Measurements from ENCODE around the gene RRP12. TPM values are rescaled to one million over a fixed set of nuclear protein-coding genes. Genes with fewer than 3 reads are reported as not detected.

The RRP12 gene
- total RNA-seq, 2 experiments from 2014 or later = 51.0 to 55.2 TPM

DNA sequence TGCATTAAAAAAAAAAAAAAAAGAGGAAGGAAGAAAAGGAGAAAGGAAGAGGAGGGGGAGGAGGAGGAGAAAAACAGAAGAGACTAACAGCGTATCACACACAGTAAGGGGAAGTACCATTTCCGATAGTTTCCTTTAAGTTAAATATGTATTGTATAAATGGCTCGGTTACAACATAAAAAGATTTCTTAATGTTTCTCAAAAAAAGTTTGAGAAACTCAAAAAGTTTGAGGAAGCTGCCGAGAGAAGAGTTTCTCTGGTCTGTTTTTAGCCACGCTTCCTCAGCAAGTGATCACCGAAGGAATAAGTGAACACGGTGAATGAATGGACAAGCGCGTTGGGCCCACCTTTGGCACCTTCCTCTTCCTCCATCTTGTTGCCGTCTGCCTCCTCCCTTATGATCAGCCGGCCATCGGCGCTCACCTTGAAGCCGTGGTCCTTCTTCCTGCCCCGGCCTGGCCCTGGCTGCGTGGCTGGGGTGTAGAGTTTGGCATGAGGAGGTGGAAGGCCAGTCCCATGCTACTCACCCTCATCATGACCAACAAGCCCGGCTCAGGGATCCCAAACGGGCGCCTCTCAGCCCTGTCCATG is 35.3 kb downstream of the RRP12 start:
- no peak overlapping the region for H3K27ac Mint-ChIP-seq
- H3K27me3 Mint-ChIP-seq (ENCODE audit: low read depth) = no peaks in the 10 kb centered on the region
- H3K4me1 Mint-ChIP-seq (ENCODE audit: low read depth) = no peaks in the 10 kb centered on the region
- H3K9me3 Mint-ChIP-seq = no peaks in the 10 kb centered on the region
- intact Hi-C loops (cut with micrococcal nuclease) = no loop called here
- no peak for DNase-seq
- no peak overlapping the region for H3K4me3 Mint-ChIP-seq
- CTCF ChIA-PET = interaction anchor here (1.1 kb wide), 1 partner anchor 16 kb away, joined by 3 read pairs; no protein-coding TSS in a partner anchor
- peaks cover 34% of the 10 kb centered on the region for H3K36me3 Mint-ChIP-seq (ENCODE audit: low read depth)

DNA sequence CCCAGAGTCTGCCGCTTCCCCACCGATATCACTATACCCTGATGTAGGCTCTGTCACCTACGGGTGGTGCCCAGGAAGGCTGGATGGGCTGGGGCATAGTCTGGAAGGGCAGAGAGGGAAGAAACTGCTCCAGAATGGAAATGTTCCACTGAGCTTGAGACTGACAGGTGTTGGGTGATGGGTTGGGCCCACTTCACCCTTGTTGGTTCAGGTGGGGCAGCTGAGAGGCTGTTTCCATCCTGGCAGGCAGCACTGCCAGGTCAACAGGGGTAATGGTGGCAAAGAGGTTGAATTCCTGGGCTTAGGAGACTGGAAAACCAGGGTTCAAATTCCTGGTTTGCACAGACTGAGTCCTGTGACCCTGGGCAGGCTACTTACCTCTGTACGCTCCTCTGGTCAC is 38.1 kb downstream of the RRP12 start:
- Mint-ChIP-seq H3K27ac (no peak overlapping the region), H3K36me3 (ENCODE audit: low read depth) (peaks cover 31% of the 10 kb centered on the region), H3K27me3 (ENCODE audit: low read depth) (no peaks in the 10 kb centered on the region), H3K4me1 (ENCODE audit: low read depth) (no peaks in the 10 kb centered on the region), H3K9me3 (no peaks in the 10 kb centered on the region), H3K4me3 (no peak overlapping the region)
- intact Hi-C loops (cut with micrococcal nuclease) = no loop called here
- CTCF ChIA-PET = no interaction called here
- no peak for DNase-seq

DNA sequence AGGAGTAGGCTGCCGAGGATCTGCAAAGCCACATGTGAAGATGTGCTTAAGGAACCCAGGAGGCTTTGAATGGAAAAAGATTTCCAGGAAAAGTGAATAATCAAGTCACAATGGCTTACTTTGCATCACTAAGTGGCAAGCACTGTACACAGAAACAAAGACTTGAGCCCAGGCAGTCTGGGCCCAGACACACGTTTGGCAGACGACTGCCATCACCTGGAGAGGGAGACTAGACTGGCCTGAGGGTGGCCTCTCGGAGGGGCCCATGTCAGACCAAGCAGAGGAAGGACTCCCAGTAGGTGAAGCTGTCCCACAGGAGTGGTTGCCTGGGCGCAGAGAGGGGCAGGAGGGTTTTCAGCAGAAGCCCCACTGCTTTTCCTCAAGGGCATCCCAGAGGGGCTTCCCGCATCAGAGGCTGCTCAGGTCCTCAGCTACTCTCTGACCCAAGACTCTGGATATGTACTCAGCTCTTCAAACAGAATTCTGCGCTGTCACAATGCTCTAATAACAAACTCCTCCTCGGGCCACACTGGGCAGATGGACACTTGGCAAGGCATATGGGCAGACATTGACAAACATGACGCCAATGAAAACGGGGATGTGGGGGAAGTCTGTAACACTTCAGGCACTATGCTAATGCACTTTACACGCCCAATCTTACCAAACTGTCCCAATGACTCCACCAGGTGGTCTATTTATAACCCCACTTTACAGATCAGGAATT is 38.7 kb downstream of the RRP12 start:
- intact Hi-C loops (cut with micrococcal nuclease) = no loop called here
- Mint-ChIP-seq H3K4me1 (ENCODE audit: low read depth) (no peaks in the 10 kb centered on the region), H3K27me3 (ENCODE audit: low read depth) (no peaks in the 10 kb centered on the region), H3K27ac (no peak overlapping the region), H3K36me3 (ENCODE audit: low read depth) (peaks cover 31% of the 10 kb centered on the region), H3K9me3 (no peaks in the 10 kb centered on the region), H3K4me3 (no peak overlapping the region)
- no peak for DNase-seq
- CTCF ChIA-PET = interaction anchor here (1.2 kb wide), 1 partner anchor 152 kb away, joined by 4 read pairs; no protein-coding TSS in a partner anchor

DNA sequence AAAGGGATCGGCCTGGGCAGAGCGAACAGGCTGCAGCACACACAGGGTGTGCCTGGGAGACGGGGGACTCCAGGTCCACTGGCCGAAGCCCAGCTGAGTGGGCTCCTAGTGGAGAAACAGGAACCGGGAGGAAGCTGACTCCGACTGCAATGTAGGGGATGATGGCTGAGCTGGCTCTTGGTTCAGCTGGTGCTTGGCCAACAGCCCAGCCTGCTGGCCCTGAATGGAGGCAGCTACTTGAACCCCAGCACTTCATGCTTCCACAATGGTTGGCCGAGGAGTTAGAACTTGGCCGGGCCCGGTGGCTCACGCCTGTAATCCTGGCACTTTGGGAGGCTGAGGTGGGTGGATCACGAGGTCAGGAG is 39.6 kb downstream of the RRP12 start:
- Mint-ChIP-seq H3K4me1 (ENCODE audit: low read depth) (no peaks in the 10 kb centered on the region), H3K27ac (no peak overlapping the region), H3K9me3 (no peaks in the 10 kb centered on the region), H3K36me3 (ENCODE audit: low read depth) (peaks cover 35% of the 10 kb centered on the region), H3K27me3 (ENCODE audit: low read depth) (no peaks in the 10 kb centered on the region), H3K4me3 (no peak overlapping the region)
- intact Hi-C loops (cut with micrococcal nuclease) = no loop called here
- CTCF ChIA-PET = interaction anchor here (1.2 kb wide), 1 partner anchor 151 kb away, joined by 4 read pairs; no protein-coding TSS in a partner anchor
- DNase-seq = no peak

DNA sequence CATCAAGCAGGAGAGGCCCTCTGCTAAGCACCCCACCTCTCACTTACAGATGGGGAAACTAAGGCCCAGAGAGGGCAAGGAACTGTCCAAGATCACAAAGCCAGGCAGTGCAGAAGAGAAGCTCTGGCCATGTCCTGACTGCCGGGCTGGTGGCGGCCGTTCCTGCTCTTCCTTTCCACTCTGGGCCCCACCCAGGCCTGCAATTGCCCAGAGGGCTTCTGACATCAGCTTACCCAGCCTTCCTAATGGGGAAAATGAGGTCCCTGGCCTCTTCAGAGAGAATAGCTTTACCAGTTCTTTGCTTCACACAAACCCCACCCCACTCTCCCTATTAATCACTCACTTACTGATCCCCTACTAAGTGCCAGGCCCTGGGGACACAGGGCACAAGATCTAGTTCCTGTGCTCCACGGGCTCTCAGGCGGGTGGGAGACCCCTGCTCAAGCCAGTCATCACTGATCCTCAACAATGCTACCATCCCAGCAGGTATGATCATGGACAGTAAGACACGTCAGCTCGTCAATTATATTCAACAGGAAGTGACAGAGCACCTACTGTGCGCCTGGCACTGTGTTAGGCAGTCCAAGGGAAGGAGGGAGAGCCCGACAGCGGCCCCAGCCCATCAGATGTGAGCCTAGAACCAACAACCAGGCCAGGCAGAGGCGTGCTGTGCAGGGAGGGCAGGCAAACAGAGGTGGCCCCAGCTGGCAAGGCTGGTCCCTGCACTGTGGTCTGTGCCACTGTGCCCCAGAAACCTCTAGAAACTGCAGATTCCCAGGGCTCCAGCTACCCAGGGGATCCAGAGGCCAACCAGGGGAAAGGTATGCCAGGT is 40.2 kb downstream of the RRP12 start:
- no peak for DNase-seq
- no peaks in the 10 kb centered on the region for H3K27me3 Mint-ChIP-seq (ENCODE audit: low read depth)
- H3K4me1 Mint-ChIP-seq (ENCODE audit: low read depth) = no peaks in the 10 kb centered on the region
- CTCF ChIA-PET = interaction anchor here (0.6 to 3.8 kb wide), 2 partner anchors 12 to 82 kb away, joined by 3 to 19 read pairs; no protein-coding TSS in a partner anchor
- peaks cover 37% of the 10 kb centered on the region for H3K36me3 Mint-ChIP-seq (ENCODE audit: low read depth)
- intact Hi-C loops (cut with micrococcal nuclease) = no loop called here
- H3K4me3 Mint-ChIP-seq = no peak overlapping the region
- no peaks in the 10 kb centered on the region for H3K9me3 Mint-ChIP-seq
- no peak overlapping the region for H3K27ac Mint-ChIP-seq

DNA sequence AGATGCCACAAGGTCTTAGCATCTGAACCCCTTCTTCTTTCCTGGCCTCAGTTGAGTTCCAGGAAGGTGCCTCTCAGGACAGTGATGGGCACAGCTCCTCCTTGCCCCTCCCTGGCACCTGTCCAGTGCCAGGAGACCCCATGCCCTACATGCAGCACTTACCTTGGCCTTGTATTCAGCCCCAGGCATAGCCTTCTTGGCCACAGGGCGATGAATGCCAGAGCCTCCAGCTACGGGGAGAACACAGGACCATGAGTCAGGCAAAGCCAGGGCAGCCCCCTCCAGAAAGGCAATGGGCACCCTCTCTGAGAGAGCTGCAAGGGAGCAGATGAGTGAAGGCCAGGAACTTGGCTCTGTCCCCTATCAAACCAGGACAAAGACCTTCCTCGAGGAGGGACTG is 42.4 kb downstream of the RRP12 start:
- intact Hi-C loops (cut with micrococcal nuclease) = no loop called here
- no peak for DNase-seq
- Mint-ChIP-seq H3K27me3 (ENCODE audit: low read depth) (no peaks in the 10 kb centered on the region), H3K36me3 (ENCODE audit: low read depth) (peaks cover 35% of the 10 kb centered on the region), H3K4me1 (ENCODE audit: low read depth) (no peaks in the 10 kb centered on the region), H3K27ac (no peak overlapping the region), H3K4me3 (no peak overlapping the region), H3K9me3 (no peaks in the 10 kb centered on the region)
- CTCF ChIA-PET = interaction anchor here (0.7 to 3.8 kb wide), 3 partner anchors 80 to 491 kb away, joined by 3 to 19 read pairs (median 6); partner anchors contain the start of gene GOLGA7B

DNA sequence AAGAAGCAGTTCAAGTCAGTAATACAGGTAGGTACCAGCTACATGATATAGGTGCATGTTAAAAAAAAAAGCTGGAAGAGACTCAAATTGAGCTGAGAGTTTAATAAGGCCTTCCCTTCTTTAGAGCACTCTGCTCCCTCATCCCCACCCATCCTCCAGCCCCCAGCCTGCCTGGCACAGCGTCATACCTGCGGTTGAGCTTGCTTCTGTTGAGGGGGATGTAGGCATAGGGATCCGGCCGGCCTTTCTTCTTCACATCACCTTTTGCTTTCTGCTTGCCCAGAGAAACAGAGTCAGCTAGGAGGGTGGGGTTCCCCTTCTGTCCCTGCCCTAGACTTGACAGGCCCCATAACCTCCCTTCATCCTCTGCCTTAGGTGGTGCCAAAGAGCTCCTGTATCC is 42.8 kb downstream of the RRP12 start:
- DNase-seq = no peak
- H3K27me3 Mint-ChIP-seq (ENCODE audit: low read depth) = no peaks in the 10 kb centered on the region
- H3K36me3 Mint-ChIP-seq (ENCODE audit: low read depth) = peaks cover 35% of the 10 kb centered on the region
- H3K4me1 Mint-ChIP-seq (ENCODE audit: low read depth) = no peaks in the 10 kb centered on the region
- no peak overlapping the region for H3K4me3 Mint-ChIP-seq
- no peaks in the 10 kb centered on the region for H3K9me3 Mint-ChIP-seq
- CTCF ChIA-PET = interaction anchor here (0.6 to 3.8 kb wide), 2 partner anchors 80 to 1046 kb away, joined by 6 to 19 read pairs; no protein-coding TSS in a partner anchor
- intact Hi-C loops (cut with micrococcal nuclease) = no loop called here
- H3K27ac Mint-ChIP-seq = no peak overlapping the region

DNA sequence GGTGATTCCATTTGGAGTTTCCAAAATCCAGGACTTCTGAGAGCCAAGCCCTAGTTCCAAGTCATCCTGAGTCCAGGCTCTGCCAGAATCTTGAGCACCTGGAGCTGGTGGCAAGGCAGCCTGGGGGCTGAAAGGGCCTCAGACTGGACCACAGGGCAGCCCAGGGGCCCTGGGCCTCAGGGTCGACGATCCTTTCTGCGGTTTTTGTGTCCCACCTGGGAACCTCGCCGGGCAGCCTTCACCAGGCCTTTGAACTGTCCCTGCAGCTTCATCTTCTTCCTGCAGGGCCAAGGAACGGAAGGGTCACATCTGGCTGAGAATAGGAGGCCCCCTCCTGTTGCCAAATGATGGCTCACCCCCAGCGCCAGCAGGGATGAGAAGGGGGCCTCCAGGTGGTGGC is 44.2 kb downstream of the RRP12 start:
- Mint-ChIP-seq H3K4me1 (ENCODE audit: low read depth) (no peaks in the 10 kb centered on the region), H3K27ac (no peak overlapping the region), H3K27me3 (ENCODE audit: low read depth) (no peaks in the 10 kb centered on the region), H3K9me3 (no peaks in the 10 kb centered on the region), H3K4me3 (no peak overlapping the region), H3K36me3 (ENCODE audit: low read depth) (peaks cover 32% of the 10 kb centered on the region)
- DNase-seq = no peak
- intact Hi-C loops (cut with micrococcal nuclease) = no loop called here
- CTCF ChIA-PET = interaction anchor here (3.8 kb wide), 1 partner anchor 78 kb away, joined by 19 read pairs; no protein-coding TSS in a partner anchor

DNA sequence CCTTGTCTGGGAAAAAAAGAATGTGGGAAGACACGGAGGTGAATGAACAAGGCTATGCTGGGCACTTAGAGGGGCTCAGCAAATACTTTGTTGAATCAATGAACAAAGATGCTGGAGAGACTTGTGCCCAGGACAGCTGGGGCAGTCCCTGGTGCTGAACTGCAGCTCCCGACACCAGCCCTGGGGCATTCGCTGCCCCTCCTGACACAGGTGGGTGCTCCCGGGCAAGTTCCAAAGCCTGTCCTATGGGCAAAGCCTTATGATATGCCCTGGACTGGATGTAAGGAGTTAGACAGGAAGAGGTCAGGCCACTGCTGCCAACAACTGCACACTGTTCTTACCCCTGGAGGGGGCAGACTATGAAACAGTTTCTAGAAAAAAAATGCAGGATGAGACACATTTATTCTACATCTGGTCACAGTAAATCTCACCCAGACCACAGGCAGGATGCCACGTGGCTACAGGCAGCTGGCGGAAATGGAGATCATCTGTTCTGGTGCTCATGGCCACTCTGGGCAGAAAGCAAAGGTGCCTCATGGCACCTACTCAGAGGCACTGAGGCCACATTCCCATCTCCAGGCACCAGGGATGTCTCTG is 44.7 kb downstream of the RRP12 start:
- H3K4me3 Mint-ChIP-seq = no peak overlapping the region
- peaks cover 32% of the 10 kb centered on the region for H3K36me3 Mint-ChIP-seq (ENCODE audit: low read depth)
- DNase-seq = no peak
- H3K27ac Mint-ChIP-seq = no peak overlapping the region
- intact Hi-C loops (cut with micrococcal nuclease) = no loop called here
- CTCF ChIA-PET = interaction anchor here (0.7 to 0.8 kb wide), 2 partner anchors 96 to 146 kb away, joined by 3 to 4 read pairs; no protein-coding TSS in a partner anchor
- H3K4me1 Mint-ChIP-seq (ENCODE audit: low read depth) = no peaks in the 10 kb centered on the region
- no peaks in the 10 kb centered on the region for H3K9me3 Mint-ChIP-seq
- H3K27me3 Mint-ChIP-seq (ENCODE audit: low read depth) = no peaks in the 10 kb centered on the region

DNA sequence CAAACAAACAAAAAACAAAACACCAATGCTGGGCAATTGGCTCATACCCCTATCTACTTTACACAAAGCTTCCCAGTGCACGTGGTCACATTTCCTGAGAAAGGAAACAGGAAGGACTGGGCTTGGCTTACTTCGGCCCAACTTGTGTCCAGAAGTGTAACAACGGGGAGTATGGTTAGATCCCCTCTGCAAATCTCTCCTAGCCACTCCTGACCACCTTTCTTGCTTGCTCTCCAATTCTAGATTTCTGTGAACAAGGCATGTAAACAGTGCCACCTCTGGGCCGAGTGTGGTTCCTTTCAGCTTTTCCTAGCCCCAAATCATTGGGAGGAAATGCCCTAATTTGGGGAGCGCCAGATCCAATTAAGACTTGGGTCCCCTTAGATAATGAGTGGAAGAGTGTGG is 45.6 kb downstream of the RRP12 start:
- Mint-ChIP-seq H3K27me3 (ENCODE audit: low read depth) (no peaks in the 10 kb centered on the region), H3K9me3 (no peaks in the 10 kb centered on the region), H3K27ac (no peak overlapping the region), H3K4me1 (ENCODE audit: low read depth) (no peaks in the 10 kb centered on the region), H3K36me3 (ENCODE audit: low read depth) (peaks cover 29% of the 10 kb centered on the region), H3K4me3 (no peak overlapping the region)
- CTCF ChIA-PET = interaction anchor here (0.6 to 1.2 kb wide), 4 partner anchors 30 to 145 kb away, joined by 3 to 4 read pairs (median 3); no protein-coding TSS in a partner anchor
- peak; percentile 20 for DNase-seq
- intact Hi-C loops (cut with micrococcal nuclease) = loop anchor here (2.0 kb wide), 1 partner anchor 77 kb away; no protein-coding TSS in a partner anchor

DNA sequence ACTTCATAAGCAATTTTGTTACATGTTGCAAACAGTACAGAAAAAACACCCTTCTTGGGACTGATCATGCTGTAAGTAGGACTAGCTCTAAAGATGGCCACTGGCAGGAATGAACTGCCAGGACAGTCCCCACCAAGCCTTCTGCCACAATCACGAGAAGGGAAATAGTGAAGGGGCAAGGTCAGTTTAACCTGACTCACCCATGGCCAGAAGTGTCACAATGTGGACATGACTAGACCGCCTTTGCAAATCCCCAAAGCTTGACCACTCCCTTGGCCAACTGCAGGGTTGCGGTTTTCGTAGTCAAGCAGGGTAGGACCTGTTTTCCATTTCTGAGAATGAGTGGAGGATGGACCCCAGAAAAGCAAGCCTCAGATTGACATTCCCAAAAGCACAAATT is 47.2 kb downstream of the RRP12 start:
- DNase-seq = no peak
- H3K4me3 Mint-ChIP-seq = no peak overlapping the region
- no peak overlapping the region for H3K27ac Mint-ChIP-seq
- no peaks in the 10 kb centered on the region for H3K4me1 Mint-ChIP-seq (ENCODE audit: low read depth)
- no peaks in the 10 kb centered on the region for H3K9me3 Mint-ChIP-seq
- intact Hi-C loops (cut with micrococcal nuclease) = loop anchor here (2.0 kb wide), 1 partner anchor 75 kb away; no protein-coding TSS in a partner anchor
- CTCF ChIA-PET = no interaction called here
- peaks cover 23% of the 10 kb centered on the region for H3K36me3 Mint-ChIP-seq (ENCODE audit: low read depth)
- no peaks in the 10 kb centered on the region for H3K27me3 Mint-ChIP-seq (ENCODE audit: low read depth)
